Heart right ventricle (tissue), 16 donors: ENCODE measurements around the gene KRTAP10-6. TPM values are rescaled to one million over a fixed set of nuclear protein-coding genes. Genes with fewer than 3 reads are reported as not detected.
A peak's percentile ranks its signal among the peaks of the same experiment; 100 is the strongest.
"Not testable (repeated sequence)": the region's sequence is repeated elsewhere in the genome, so short reads cannot be mapped to it uniquely, and the experiment has no call there.

ENCODE experiments used
- ATAC-seq, 8 donors: fragments of 200-7000 bp; cut with Tn5 transposase; one replicate each; pipeline ENCODE4 v1.9.1; 2020; ENCODE audit warnings: mild to moderate bottlenecking in 8 of 8, moderate library complexity in 8 of 8, moderate number of reproducible peaks in 1 of 8
- DNase-seq, 2 donors: peaks; one replicate each; pipeline ENCODE4 v3.0.0-alpha.2; 2020
- H3K27ac ChIP-seq, 10 donors: fragments of 200-600 bp; sonication (generic) in 2 of 10; one replicate each; pipeline versions ENCODE4 v1.5.0 to v1.8.0; 2020 to 2022; ENCODE audit warnings: mild to moderate bottlenecking in 3 of 10
- H3K27me3 ChIP-seq, 7 donors: fragments of 200-600 bp; one replicate each; pipeline ENCODE4 v1.8.0; 2021 to 2022; ENCODE audit warnings: mild to moderate bottlenecking in 2 of 7
- H3K36me3 ChIP-seq, 9 donors: fragments of 200-600 bp; sonication (generic) in 1 of 9; one replicate each; pipeline versions ENCODE4 v1.5.0 to v1.8.0; 2020 to 2022; ENCODE audit warnings: mild to moderate bottlenecking in 2 of 9
- H3K4me1 ChIP-seq, 9 donors: fragments of 200-600 bp; sonication (generic) in 1 of 9; one replicate each; pipeline versions ENCODE4 v1.5.0 to v1.8.0; 2020 to 2022; ENCODE audit warnings: mild to moderate bottlenecking in 4 of 9
- H3K4me3 ChIP-seq, 10 donors: fragments of 200-600 bp; sonication (generic) in 2 of 10; one replicate each; pipeline versions ENCODE4 v1.5.0 to v1.8.0; 2020 to 2022; ENCODE audit warnings: mild to moderate bottlenecking in 7 of 10, moderate library complexity in 2 of 10
- H3K9me3 ChIP-seq, 11 donors: fragments of 200-600 bp in 10 of 11; sonication (generic) in 2 of 11; one replicate each; pipeline versions ENCODE4 v1.5.0 to v1.8.0; 2013 to 2022; ENCODE audit warnings: mild to moderate bottlenecking in 2 of 11, control low read depth in 1 of 11, moderate library complexity in 1 of 11
- CTCF ChIP-seq, 9 donors: fragments of 200-600 bp; sonication (generic) in 2 of 9; IDR thresholded peaks; one replicate each; pipeline versions ENCODE4 v1.5.0 to v1.8.0; 2021 to 2022; ENCODE audit warnings: antibody characterized with exemption in 9 of 9, mild to moderate bottlenecking in 5 of 9, moderate library complexity in 1 of 9
- WGBS, 2 donors: extraction: QIAGEN DNeasy Blood & Tissue Kit; methylation state at CpG; one replicate each; pipeline ENCODE4 v1.1.7; 2013; ENCODE audit warnings: inconsistent platforms in 1 of 2; 5-methylcytosine and 5-hydroxymethylcytosine counted together
- intact Hi-C, 10 donors: fragments of 100-400 bp; cut with DNase I; formaldehyde crosslinking; loops; one replicate each; pipeline versions ENCODE4 v1.11.1 to v1.14.2; 2022
- polyA plus RNA-seq, 2 donors: library from polyadenylated mRNA; stranded (reverse); fragments of 200-250 nt; gene quantifications; one replicate each; pipeline ENCODE4 v1.2.3, GENCODE V29; 2013
- total RNA-seq, 10 donors: library from RNA; stranded (reverse); fragmentation: NEBNext Ultra II Directional in 3 of 10; extraction: Animal tissue kit (Norgen Biotek cat#: 25700) in 3 of 10; gene quantifications; one replicate each; pipeline versions ENCODE4 v1.2.1 to v1.2.4, GENCODE V29; 2021 to 2023
- donor health status: Arrhythmogenic right ventricular cardiomyopathy.
- donor health status: ischemic (EF 13 %, LVEDD 7.1; RV severe dilation, severe dysfunction).
- donor health status: healthy with polysubstance abuse.
- donor health status: DM: no; HTN: yes; CAD: no.
- donor health status: DM: no; HTN: no; CAD: no.
- donor health status: ischemic (EF 25% LVEDD 6.9; RV normal size, moderate dysfunction).
- donor health status: ischemic (EF 25% LVEDD 5.7; RV mildly dilated, moderate dysfunction).
- donor health status: healthy.
- donor health status: DM: yes; HTN: yes; CAD: no.
- donor health status: Ischemic cardiomyopathy.
- donor health status: ischemic (EF 35%, LVEDD 5.7; RV mildly dilated, moderate dysfunction).
- donor health status: nonischemic (EF 11% LVEDD 7.7; RV severe dilation, severe dysfunction).
- donor health status: DM: yes; HTN: yes; CAD: no.
- donor health status: PGD.
- donor health status: ischemic (EF 29% LVEDD 5.4; RV normal size, mild dysfunction).
- donor health status: nonischemic (EF 23%, LVEDD 6.1; RV moderate dilation, normal function).

The KRTAP10-6 gene
- total and polyA plus RNA-seq, 12 donors: not detected

- ATAC-seq (no peak), DNase-seq (no peak)
- peaks cover 0 to 74% (median 44%) of the 10 kb centered on the region in 7 donors for H3K27me3 ChIP-seq
- peaks cover 0 to 24% (median 8%) of the 10 kb centered on the region in 11 donors for H3K9me3 ChIP-seq
- intact Hi-C loops: loop anchor here in 1 of 10 donors (10.0 kb wide), 1 partner anchor 56 kb away; no protein-coding TSS in a partner anchor
- no peaks in the 10 kb centered on the region for H3K36me3 ChIP-seq
- H3K4me1 ChIP-seq: no peaks in the 10 kb centered on the region
- WGBS, 2 donors: 69 to 73% methylated on average over 10 of the region's 10 CpGs
- H3K4me3 ChIP-seq: no peak overlapping the region
- TF ChIP-seq CTCF (IDR thresholded peaks at IDR 0.05): no peak
- H3K27ac ChIP-seq: no peak overlapping the region
Measured at GRCh38 chr21:44550807-44551206, 41.5 kb downstream of the KRTAP10-6 start.

GRCh38 chr21:44550285-44550684 is 42.0 kb downstream of the KRTAP10-6 start:
- not testable (repeated sequence) for H3K4me3 ChIP-seq, H3K27ac ChIP-seq, H3K36me3 ChIP-seq, DNase-seq, H3K4me1 ChIP-seq
- peaks cover 0 to 28% (median 8%) of the 10 kb centered on the region in 11 donors for H3K9me3 ChIP-seq
- H3K27me3 ChIP-seq: peaks cover 0 to 69% (median 42%) of the 10 kb centered on the region in 7 donors
- ATAC-seq: peak in 2 of 8 donors; percentile 25 to 59
- intact Hi-C loops: loop anchor here in 1 of 10 donors (10.0 kb wide), 1 partner anchor 55 kb away; no protein-coding TSS in a partner anchor
- WGBS, 2 donors: 58 to 59% methylated on average over 14 to 17 of the region's 17 CpGs

GRCh38 chr21:44549525-44550211 is 42.6 kb downstream of the KRTAP10-6 start:
- ATAC-seq: peak in 2 of 8 donors; percentile 42 to 53
- no peak for DNase-seq
- 73 to 78% methylated on average over 25 of the region's 25 CpGs for WGBS, 2 donors
- Histone ChIP-seq H3K9me3 (peaks cover 0 to 33% (median 8%) of the 10 kb centered on the region in 11 donors), H3K36me3 (no peaks in the 10 kb centered on the region), H3K27ac (no peak overlapping the region), H3K4me3 (no peak overlapping the region), H3K4me1 (no peaks in the 10 kb centered on the region), H3K27me3 (peaks cover 0 to 66% (median 40%) of the 10 kb centered on the region in 7 donors)
- no peak for TF ChIP-seq CTCF (IDR thresholded peaks at IDR 0.05)
- intact Hi-C loops: loop anchor here in 1 of 10 donors (10.0 kb wide), 1 partner anchor 55 kb away; no protein-coding TSS in a partner anchor

- H3K4me1 ChIP-seq: no peaks in the 10 kb centered on the region
- H3K27ac ChIP-seq: no peak overlapping the region
- DNase-seq (no peak), ATAC-seq (no peak)
- TF ChIP-seq CTCF (IDR thresholded peaks at IDR 0.05): no peak
- peaks cover 0 to 34% (median 8%) of the 10 kb centered on the region in 11 donors for H3K9me3 ChIP-seq
- 33 to 36% methylated on average over 14 of the region's 14 CpGs for WGBS, 2 donors
- peaks cover 0 to 59% (median 33%) of the 10 kb centered on the region in 7 donors for H3K27me3 ChIP-seq
- intact Hi-C loops: no loop called here
- no peak overlapping the region for H3K4me3 ChIP-seq
- no peaks in the 10 kb centered on the region for H3K36me3 ChIP-seq
Measured at GRCh38 chr21:44548922-44549321, 43.4 kb downstream of the KRTAP10-6 start.

- Histone ChIP-seq H3K27ac (no peak overlapping the region), H3K4me1 (no peaks in the 10 kb centered on the region), H3K4me3 (no peak overlapping the region), H3K9me3 (peaks cover 0 to 38% (median 8%) of the 10 kb centered on the region in 11 donors), H3K36me3 (no peaks in the 10 kb centered on the region), H3K27me3 (peaks cover 0 to 54% (median 27%) of the 10 kb centered on the region in 7 donors)
- DNase-seq (no peak), ATAC-seq (no peak)
- intact Hi-C loops: no loop called here
- TF ChIP-seq CTCF (IDR thresholded peaks at IDR 0.05): no peak
- 66% methylated on average over 13 of the region's 13 CpGs for WGBS, 2 donors
Measured at GRCh38 chr21:44548381-44548780, 43.9 kb downstream of the KRTAP10-6 start.
